SKM-1 treated with dmso at 0.1 percent for 144 hours (cell line): Measurements from ENCODE around the gene DIAPH2.
"Not testable (repeated sequence)": the region's sequence is repeated elsewhere in the genome, so short reads cannot be mapped to it uniquely, and the experiment has no call there.

Experiments used
- DNase-seq: peaks from one replicate; lab custom pipeline; 2025; ENCODE audit not compliant: unreplicated experiment; lab: John Stamatoyannopoulos, UW

DIAPH2 gene

GRCh38 chrX:96820935-96821334 is 136.3 kb downstream of the DIAPH2 start:
- no peak for DNase-seq

- DNase-seq = no peak
Observed at GRCh38 chrX:96824166-96824565, 139.5 kb downstream of the DIAPH2 start.

GRCh38 chrX:96833333-96833732 is 148.7 kb downstream of the DIAPH2 start:
- no peak for DNase-seq

GRCh38 chrX:96834137-96834536 is 149.5 kb downstream of the DIAPH2 start:
- no peak for DNase-seq

- DNase-seq = no peak
Observed at GRCh38 chrX:96835660-96836289, 151.1 kb downstream of the DIAPH2 start.

- DNase-seq = no peak
Observed at GRCh38 chrX:96837808-96838207, 153.2 kb downstream of the DIAPH2 start.

GRCh38 chrX:96838537-96838936 is 153.9 kb downstream of the DIAPH2 start:
- no peak for DNase-seq

- no peak for DNase-seq
Observed at GRCh38 chrX:96841325-96841724, 156.7 kb downstream of the DIAPH2 start.

GRCh38 chrX:96841866-96842265 is 157.2 kb downstream of the DIAPH2 start:
- not testable (repeated sequence) for DNase-seq

- no peak for DNase-seq
Observed at GRCh38 chrX:96843566-96843965, 158.9 kb downstream of the DIAPH2 start.

GRCh38 chrX:96846841-96847240 is 162.2 kb downstream of the DIAPH2 start:
- DNase-seq = no peak

- not testable (repeated sequence) for DNase-seq
Observed at GRCh38 chrX:96859422-96859821, 174.8 kb downstream of the DIAPH2 start.

GRCh38 chrX:96861218-96861617 is 176.6 kb downstream of the DIAPH2 start:
- no peak for DNase-seq

GRCh38 chrX:96861661-96862060 is 177.0 kb downstream of the DIAPH2 start:
- no peak for DNase-seq

GRCh38 chrX:96883608-96884007 is 199.0 kb downstream of the DIAPH2 start, which contains the start of gene RPA4:
TSS of gene RPA4 (plus strand) at chrX:96883908. CDS start at chrX:96884311, 403 bp downstream.
- no peak for DNase-seq

- no peak for DNase-seq
Observed at GRCh38 chrX:96884027-96884426, 199.4 kb downstream of the DIAPH2 start.

GRCh38 chrX:96889726-96890125 is 205.1 kb downstream of the DIAPH2 start:
- DNase-seq = no peak

GRCh38 chrX:96906741-96907140 is 222.1 kb downstream of the DIAPH2 start:
- DNase-seq = no peak

- no peak for DNase-seq
Observed at GRCh38 chrX:96907516-96908272, 223.1 kb downstream of the DIAPH2 start.

GRCh38 chrX:96909291-96909690 is 224.6 kb downstream of the DIAPH2 start:
- no peak for DNase-seq

- no peak for DNase-seq
Observed at GRCh38 chrX:96918864-96919263, 234.2 kb downstream of the DIAPH2 start.

GRCh38 chrX:96919672-96920071 is 235.0 kb downstream of the DIAPH2 start:
- no peak for DNase-seq

GRCh38 chrX:96924581-96924980 is 239.9 kb downstream of the DIAPH2 start:
- DNase-seq = no peak
